ENCODE results near the gene MRPS18C.
A peak's percentile ranks its signal among the peaks of the same experiment; 100 is the strongest.
"Not testable (repeated sequence)": the region's sequence is repeated elsewhere in the genome, so short reads cannot be mapped to it uniquely, and the experiment has no call there.

The MRPS18C gene

DNA sequence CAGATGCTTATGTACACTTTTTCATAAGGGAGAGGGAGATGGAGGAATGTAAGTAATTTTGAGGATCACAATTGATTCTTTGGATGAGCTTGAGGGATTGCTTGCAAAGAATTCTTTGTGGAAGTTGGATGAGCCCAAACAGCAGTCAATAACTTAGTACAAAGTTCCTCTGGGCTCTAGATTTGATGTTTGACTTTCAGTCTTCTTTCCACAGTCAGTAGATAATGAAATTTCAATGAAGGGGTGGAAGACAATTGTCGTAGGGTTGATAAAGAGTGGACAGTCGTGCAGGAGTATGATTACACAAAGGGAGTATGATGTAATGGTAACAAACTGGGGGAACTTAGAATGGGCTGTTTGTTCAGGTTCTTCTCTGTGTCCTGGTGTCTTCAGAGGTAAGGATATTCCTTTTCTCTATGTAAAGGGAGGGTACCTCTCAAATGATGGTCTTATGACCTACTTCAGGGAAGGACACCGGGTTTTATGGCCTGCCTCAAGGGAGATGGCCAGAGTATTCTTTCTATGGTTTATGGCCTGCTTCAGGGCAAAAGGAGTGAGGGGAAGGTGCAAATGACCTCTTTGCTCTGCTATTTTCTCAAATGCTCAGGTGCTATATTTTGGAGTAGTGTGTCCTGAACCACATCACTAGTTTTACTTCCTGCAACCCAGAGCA is 30.7 kb downstream of the MRPS18C start:
- Histone ChIP-seq H2AFZ (ENCODE audit: low read depth, low read length) (no peak overlapping the region; the same call in 1 of the 2 replicates), H4K20me1 (ENCODE audit: insufficient read depth, low read length) (no peaks in the 10 kb centered on the region), H3K79me2 (ENCODE audit: low read length) (no peaks in the 10 kb centered on the region), H3K4me1 (ENCODE audit: low read length) (peaks cover 11% of the 10 kb centered on the region), H3K27me3 (ENCODE audit: low read depth, low read length) (no peaks in the 10 kb centered on the region), H3K4me2 (ENCODE audit: low read length) (no peak overlapping the region), H3K9me3 (ENCODE audit: insufficient read depth, low read length) (no peaks in the 10 kb centered on the region), H3K36me3 (replicated peaks; ENCODE audit: low read depth, low read length) (no peaks in the 10 kb centered on the region), H3K9ac (ENCODE audit: low read length) (no peak overlapping the region), H3K27ac (ENCODE audit: low read length) (no peak overlapping the region), H3K4me3 (ENCODE audit: low read length) (no peak overlapping the region)
- no peak for TF ChIP-seq EZH2phosphoT487 (IDR thresholded peaks at IDR 0.05; ENCODE audit: low read depth)
- TF ChIP-seq, protein P1, sequence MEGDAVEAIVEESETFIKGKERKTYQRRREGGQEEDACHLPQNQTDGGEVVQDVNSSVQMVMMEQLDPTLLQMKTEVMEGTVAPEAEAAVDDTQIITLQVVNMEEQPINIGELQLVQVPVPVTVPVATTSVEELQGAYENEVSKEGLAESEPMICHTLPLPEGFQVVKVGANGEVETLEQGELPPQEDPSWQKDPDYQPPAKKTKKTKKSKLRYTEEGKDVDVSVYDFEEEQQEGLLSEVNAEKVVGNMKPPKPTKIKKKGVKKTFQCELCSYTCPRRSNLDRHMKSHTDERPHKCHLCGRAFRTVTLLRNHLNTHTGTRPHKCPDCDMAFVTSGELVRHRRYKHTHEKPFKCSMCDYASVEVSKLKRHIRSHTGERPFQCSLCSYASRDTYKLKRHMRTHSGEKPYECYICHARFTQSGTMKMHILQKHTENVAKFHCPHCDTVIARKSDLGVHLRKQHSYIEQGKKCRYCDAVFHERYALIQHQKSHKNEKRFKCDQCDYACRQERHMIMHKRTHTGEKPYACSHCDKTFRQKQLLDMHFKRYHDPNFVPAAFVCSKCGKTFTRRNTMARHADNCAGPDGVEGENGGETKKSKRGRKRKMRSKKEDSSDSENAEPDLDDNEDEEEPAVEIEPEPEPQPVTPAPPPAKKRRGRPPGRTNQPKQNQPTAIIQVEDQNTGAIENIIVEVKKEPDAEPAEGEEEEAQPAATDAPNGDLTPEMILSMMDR (IDR thresholded peaks at IDR 0.05; ENCODE audit: low read depth, low read length), result no peak

GRCh38 chr4:83489711-83490326 is 34.0 kb downstream of the MRPS18C start:
- Histone ChIP-seq H4K20me1 (ENCODE audit: insufficient read depth, low read length) (no peaks in the 10 kb centered on the region), H3K4me2 (ENCODE audit: low read length) (no peak overlapping the region), H2AFZ (ENCODE audit: low read depth, low read length) (peak overlapping the region; percentile 16; the same call in 1 of the 2 replicates), H3K9me3 (ENCODE audit: insufficient read depth, low read length) (no peaks in the 10 kb centered on the region), H3K79me2 (ENCODE audit: low read length) (no peaks in the 10 kb centered on the region), H3K4me3 (ENCODE audit: low read length) (no peak overlapping the region), H3K27me3 (ENCODE audit: low read depth, low read length) (no peaks in the 10 kb centered on the region), H3K4me1 (ENCODE audit: low read length) (peaks cover 4% of the 10 kb centered on the region), H3K27ac (ENCODE audit: low read length) (no peak overlapping the region), H3K36me3 (replicated peaks; ENCODE audit: low read depth, low read length) (no peaks in the 10 kb centered on the region), H3K9ac (ENCODE audit: low read length) (no peak overlapping the region)
- TF ChIP-seq, protein P1 (IDR thresholded peaks at IDR 0.05; ENCODE audit: low read depth, low read length), result no peak; the same call in 1 of the 2 replicates
- no peak for TF ChIP-seq EZH2phosphoT487 (IDR thresholded peaks at IDR 0.05; ENCODE audit: low read depth)

- H3K36me3 ChIP-seq (replicated peaks; ENCODE audit: low read depth, low read length), result no peaks in the 10 kb centered on the region
- H3K9ac ChIP-seq (ENCODE audit: low read length), result no peak overlapping the region
- H3K4me3 ChIP-seq (ENCODE audit: low read length), result no peak overlapping the region
- H3K27ac ChIP-seq (ENCODE audit: low read length), result no peak overlapping the region
- no peaks in the 10 kb centered on the region for H3K9me3 ChIP-seq (ENCODE audit: insufficient read depth, low read length)
- H3K79me2 ChIP-seq (ENCODE audit: low read length), result no peaks in the 10 kb centered on the region
- H4K20me1 ChIP-seq (ENCODE audit: insufficient read depth, low read length), result no peaks in the 10 kb centered on the region
- no peaks in the 10 kb centered on the region for H3K4me1 ChIP-seq (ENCODE audit: low read length)
- no peak overlapping the region for H2AFZ ChIP-seq (ENCODE audit: low read depth, low read length)
- H3K4me2 ChIP-seq (ENCODE audit: low read length), result no peak overlapping the region
- H3K27me3 ChIP-seq (ENCODE audit: low read depth, low read length), result no peaks in the 10 kb centered on the region
- no peak for TF ChIP-seq EZH2phosphoT487 (IDR thresholded peaks at IDR 0.05; ENCODE audit: low read depth)
- TF ChIP-seq, protein P1 (IDR thresholded peaks at IDR 0.05; ENCODE audit: low read depth, low read length), result peak; percentile 90
These were observed 35.1 kb downstream of the MRPS18C start for GRCh38 chr4:83490876-83491450.

DNA sequence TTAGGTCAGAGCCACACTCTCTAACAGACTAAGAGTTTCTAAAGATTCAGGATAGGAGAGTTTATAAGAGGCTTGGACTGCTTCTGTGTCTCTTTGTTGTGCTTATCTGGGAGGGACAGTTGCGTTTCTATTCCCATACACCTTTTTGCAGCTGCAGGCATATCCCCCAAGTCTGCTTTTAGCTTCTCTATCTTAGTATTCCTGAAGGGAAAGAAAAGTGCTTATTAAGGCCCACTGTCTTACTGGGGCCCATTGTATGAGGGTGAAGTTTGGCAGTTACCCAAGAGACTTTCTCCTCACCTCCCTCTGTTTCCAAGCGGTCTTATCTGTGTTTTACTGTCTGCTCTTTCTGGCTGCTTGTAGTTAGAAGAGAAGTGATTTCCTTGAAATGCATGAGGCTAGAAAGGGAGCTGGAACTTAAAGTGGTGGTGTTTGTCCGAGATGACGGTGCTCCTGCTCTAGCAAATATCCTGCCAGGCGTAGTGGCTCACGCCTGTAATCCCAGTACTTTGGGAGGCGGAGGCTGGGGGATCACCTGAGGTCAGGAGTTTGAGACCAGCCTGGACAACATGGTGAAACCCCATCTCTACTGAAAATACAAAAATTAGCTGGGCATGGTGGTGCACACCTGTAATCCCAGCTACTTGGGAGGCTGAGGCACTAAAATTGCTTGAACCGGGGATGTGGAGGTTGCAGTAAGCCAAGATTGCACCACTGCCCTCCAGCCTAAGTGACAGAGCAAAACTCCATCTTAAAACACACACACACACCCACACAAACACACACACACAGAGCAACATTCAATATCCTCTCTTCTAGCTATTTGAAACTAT is 40.4 kb downstream of the MRPS18C start:
- not testable (repeated sequence) for H3K4me3 ChIP-seq (ENCODE audit: low read length); H3K36me3 ChIP-seq (replicated peaks; ENCODE audit: low read depth, low read length); H3K4me2 ChIP-seq (ENCODE audit: low read length); H4K20me1 ChIP-seq (ENCODE audit: insufficient read depth, low read length); H3K79me2 ChIP-seq (ENCODE audit: low read length); H2AFZ ChIP-seq (ENCODE audit: low read depth, low read length); H3K4me1 ChIP-seq (ENCODE audit: low read length); H3K9me3 ChIP-seq (ENCODE audit: insufficient read depth, low read length); H3K9ac ChIP-seq (ENCODE audit: low read length); H3K27me3 ChIP-seq (ENCODE audit: low read depth, low read length); H3K27ac ChIP-seq (ENCODE audit: low read length)
